Stimulated activated naive CD4-positive, alpha-beta T cell treated with Interleukin-2 at 50 U/mL for 16 hours (primary cell): ENCODE data around the gene MAGEC2.

Experiments
- DNase-seq: peaks from one replicate; lab custom pipeline; 2025; lab: John Stamatoyannopoulos, UW

Gene MAGEC2

GRCh38 chrX:142204522-142205433 is at the start of gene MAGEC2:
MAGEC2 (minus strand) TSS chrX:142205290; CDS start chrX:142203987, 1,303 bp downstream.
- DNase-seq: no peak

DNA sequence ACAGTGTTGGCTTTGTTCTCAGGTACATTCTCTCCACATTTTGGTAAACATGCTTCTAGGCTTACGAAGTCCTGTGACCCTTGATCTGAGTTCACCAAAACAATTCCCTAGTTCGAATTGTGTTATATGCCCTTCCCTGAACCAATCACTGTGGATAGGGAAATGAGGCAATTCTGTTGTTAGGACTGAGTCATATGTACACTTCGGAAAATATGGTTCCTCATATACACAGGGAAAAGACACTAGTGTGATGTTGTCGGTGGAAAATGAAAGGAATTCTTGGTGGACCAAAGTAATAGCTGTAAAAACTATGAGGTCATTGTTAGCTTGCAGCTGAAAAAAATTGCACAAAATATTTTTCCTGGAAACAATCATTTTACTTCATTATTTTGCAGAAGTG is 46.6 kb upstream of the MAGEC2 start:
- no peak for DNase-seq

- no peak for DNase-seq
Measured at GRCh38 chrX:142251202-142251601, 46.1 kb upstream of the MAGEC2 start.

GRCh38 chrX:142250502-142250901 is 45.4 kb upstream of the MAGEC2 start:
- no peak for DNase-seq

DNA sequence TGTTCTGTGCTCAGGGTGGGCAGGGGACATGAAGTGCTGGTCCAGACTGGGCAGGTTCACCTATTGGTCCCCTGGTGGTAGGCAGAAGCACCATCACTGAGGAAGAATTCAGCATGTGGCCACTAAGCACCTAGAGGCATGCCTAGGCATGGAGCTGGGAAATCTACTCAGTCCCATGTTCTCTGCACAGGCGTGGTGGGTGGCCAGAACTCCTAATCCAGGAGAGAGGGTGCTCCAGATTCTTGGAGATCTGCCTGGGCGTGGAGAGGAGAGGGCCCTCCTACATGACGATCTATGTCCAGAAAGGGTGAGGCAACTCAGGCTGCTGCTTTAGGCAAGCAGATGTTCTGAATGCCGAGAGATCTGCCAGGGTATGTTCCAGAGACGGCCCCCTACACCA is 44.6 kb upstream of the MAGEC2 start:
- DNase-seq: no peak

- DNase-seq: no peak
Measured at GRCh38 chrX:142244568-142244967, 39.5 kb upstream of the MAGEC2 start.

GRCh38 chrX:142238536-142238935 is 33.4 kb upstream of the MAGEC2 start:
- no peak for DNase-seq

DNA sequence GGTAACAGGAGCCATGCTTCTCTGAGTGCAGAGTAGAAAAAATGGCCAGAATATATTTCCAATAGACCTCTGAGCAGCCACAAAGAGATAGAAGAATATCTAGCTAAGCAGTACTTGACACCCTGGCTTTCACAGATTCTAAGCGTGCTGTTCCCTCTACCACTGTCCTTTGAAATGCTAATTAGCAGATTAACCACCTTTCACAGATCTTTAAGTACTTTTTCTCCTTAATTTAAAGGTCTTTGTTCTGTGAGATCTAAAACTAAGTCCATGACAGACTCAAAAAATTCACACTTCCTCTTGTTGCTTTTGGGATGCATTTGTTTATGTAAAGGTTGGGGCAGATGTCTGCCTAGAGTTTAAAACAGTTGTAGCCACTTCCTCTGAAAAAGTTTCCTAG is 28.3 kb upstream of the MAGEC2 start:
- DNase-seq: no peak

DNA sequence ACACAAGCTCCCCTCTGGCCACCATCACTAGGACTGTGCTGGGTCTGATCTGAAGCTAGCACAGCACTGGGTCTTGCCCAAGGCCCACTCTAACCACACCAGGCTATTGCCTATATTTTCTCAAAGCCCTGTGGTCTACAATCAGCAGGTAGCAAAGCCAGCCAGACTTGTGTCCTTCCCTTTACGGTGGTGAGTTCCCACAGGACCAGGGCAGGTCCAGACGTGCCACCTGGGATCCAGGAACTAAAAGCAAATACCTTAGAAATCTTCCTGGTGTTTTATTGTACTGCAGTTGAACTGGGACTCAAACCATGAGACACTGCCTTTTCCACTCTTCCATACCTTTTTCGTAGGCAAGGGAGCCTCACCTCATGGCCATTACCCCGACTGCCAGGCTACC is 9.0 kb upstream of the MAGEC2 start:
- DNase-seq: no peak

DNA sequence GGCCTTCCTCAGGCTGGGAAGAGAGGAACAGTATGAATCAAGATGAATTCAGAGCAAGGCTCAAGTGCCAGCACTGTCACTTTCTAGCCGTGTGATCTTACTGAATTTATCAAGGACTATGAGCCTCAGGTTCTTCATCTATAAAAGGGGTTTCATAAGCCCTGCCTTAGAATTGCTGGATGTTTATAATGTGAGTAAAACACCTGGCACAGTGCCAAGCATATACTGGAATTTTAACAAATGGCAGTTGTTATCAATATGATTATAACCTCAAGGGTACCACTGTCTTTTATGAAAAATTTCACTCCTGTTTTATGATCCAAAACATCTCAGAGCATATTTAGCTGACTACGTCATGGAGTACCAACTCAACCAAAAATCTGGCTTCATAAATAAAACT is 4.0 kb downstream of the MAGEC2 start:
- no peak for DNase-seq

DNA sequence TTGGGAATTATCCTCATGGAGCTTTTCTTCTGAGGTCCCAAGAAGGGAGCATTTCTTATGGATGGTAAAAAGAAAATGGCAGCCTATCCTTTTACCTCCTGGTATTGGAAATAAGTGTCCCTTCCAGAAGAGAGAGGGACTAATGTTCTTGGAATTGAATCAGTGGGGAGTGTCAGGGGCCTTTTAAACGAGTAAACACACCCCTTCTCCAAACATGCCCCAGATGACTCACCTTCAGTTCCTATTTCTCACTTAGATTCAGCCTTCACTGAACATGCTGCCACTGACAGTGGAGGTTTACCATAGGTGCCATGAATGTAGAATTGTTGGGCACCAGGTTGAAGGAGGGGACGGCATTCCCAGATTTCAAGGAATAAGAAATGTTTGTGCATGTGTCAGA is 19.0 kb downstream of the MAGEC2 start:
- DNase-seq: no peak

DNA sequence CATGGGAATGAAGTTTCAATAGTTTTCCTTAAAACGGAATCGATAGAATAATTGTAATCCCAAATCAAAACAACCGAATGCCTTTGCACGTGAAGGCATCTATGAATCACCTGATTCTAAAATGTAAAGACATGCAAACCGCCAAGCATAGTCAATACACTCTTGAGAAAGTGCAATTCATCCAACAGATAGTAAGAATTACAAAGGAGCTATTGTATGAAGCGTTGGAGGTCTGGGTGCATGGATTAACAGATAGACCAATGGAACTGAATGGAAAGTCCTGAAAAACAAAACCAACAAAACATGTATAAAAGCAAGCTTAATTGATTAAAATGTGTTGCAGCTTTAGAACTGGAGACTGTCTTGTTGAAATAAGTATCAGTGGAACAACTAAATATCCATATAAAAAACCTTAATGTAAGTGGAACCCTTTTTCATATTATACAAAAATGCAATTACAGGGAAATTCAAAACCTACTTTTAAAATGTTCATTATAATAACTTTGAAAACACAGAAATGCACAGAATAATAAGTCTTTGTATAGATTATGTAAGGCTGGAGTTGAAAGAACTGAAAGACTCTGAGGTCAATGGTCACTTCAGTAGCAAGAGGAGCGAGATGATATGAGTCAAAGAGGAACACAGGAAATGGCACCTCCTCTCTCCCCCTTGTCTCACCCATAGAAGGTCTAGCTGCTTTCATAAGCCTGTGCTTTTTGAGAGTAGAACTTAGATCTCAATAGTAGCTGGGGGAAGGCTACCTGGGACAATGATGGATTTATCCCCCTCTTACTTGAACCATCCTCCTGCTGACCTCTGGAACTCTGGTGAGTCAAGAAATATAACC is 20.1 kb downstream of the MAGEC2 start:
- no peak for DNase-seq

DNA sequence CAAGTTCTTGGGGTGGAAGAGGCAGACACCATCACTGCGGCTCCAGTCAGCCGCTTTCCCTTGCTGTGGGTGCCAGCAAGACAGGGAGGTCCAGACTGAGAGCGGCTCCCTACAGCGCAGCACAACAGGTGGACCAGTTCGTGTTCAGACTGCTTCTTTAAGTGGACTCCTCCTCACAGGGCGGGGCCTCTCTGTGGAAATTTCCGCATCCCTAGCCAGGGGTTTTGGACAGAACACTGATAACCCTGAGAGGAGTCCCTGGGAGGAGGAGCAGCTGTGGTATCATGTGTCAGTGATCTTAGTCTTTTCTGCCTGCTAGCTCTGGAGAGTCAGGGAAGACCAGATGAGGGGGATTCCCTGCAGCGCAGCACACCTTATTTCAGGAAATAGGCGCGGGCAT is 48.5 kb downstream of the MAGEC2 start:
- no peak for DNase-seq
